B cell (primary cell): Measurements from ENCODE around the gene SLC35B2. TPM values are rescaled to one million over a fixed set of nuclear protein-coding genes. Genes with fewer than 3 reads are reported as not detected.

Source experiments
- ATAC-seq: fragments of 200-7000 bp; cut with Tn5 transposase; one replicate; pipeline ENCODE4 v1.10.0; 2021; ENCODE audit warnings: low read depth, mild to moderate bottlenecking, moderate number of reproducible peaks, moderate library complexity
- CTCF ChIA-PET: fragments of 350-600 bp; sonication (Branson Sonifier 250); formaldehyde crosslinking; loops from one replicate; lab custom pipeline; 2021; ENCODE audit warnings: antibody characterized with exemption, inconsistent platforms; lab: Charles Lee
- POLR2A ChIA-PET: fragments of 350-600 bp; sonication (Branson Sonifier 250); formaldehyde crosslinking; loops from one replicate; lab custom pipeline; 2021; ENCODE audit warnings: antibody characterized with exemption; lab: Charles Lee
- DNase-seq: peaks from one replicate; pipeline ENCODE4 v3.0.0; 2013
- H2AFZ ChIP-seq: 2 replicates; pipeline ENCODE4 v1.6.1; 2012; ENCODE audit warnings: mild to moderate bottlenecking, low read depth, low read length; ENCODE audit not compliant: insufficient read depth, poor library complexity, severe bottlenecking
- H3K27ac ChIP-seq, 2 donors: 1 replicate in 1 of 2; 2 replicates in 1 of 2; pipeline ENCODE4 v1.5.1; 2012 to 2013; ENCODE audit warnings: low read length in 2 of 2, mild to moderate bottlenecking in 2 of 2, moderate library complexity in 1 of 2
- H3K27me3 ChIP-seq, 4 experiments: fragments of 200-600 bp in 1 of 4; sonication (generic) in 1 of 4; replicated peaks in 1 of 4; 1 replicate in 2 of 4; 2 replicates in 2 of 4; pipeline versions ENCODE4 v1.6.1 to v1.7.0; 2013 to 2016; ENCODE audit warnings: low read length in 3 of 4, mild to moderate bottlenecking in 2 of 4, mixed read lengths in 1 of 4, moderate library complexity in 1 of 4; ENCODE audit not compliant: insufficient read depth in 4 of 4, control insufficient read depth in 3 of 4; ENCODE audit errors: control extremely low read depth in 1 of 4
- H3K36me3 ChIP-seq, 2 experiments: replicated peaks in 1 of 2; 1 replicate in 1 of 2; 2 replicates in 1 of 2; pipeline versions ENCODE4 v1.6.1 to v1.7.1; 2013; ENCODE audit warnings: low read length in 1 of 2; ENCODE audit not compliant: insufficient read depth in 2 of 2, control insufficient read depth in 1 of 2; ENCODE audit errors: control extremely low read depth in 1 of 2, extremely low read depth in 1 of 2
- H3K4me1 ChIP-seq, 2 donors: fragments of 200-600 bp in 1 of 2; sonication (generic) in 1 of 2; 1 replicate in 1 of 2; 2 replicates in 1 of 2; pipeline versions ENCODE4 v1.5.1 to v1.6.1; 2013 to 2017; ENCODE audit warnings: low read length in 2 of 2; ENCODE audit not compliant: control insufficient read depth in 2 of 2, insufficient read depth in 2 of 2
- H3K4me2 ChIP-seq: replicated peaks from 2 replicates; pipeline ENCODE3; 2012; ENCODE audit warnings: mild to moderate bottlenecking, low read depth, low read length; ENCODE audit not compliant: poor library complexity, severe bottlenecking
- H3K4me3 ChIP-seq, 5 experiments: fragments of 200-600 bp in 1 of 5; sonication (generic) in 1 of 5; 1 replicate in 3 of 5; 2 replicates in 2 of 5; pipeline versions ENCODE4 v1.5.1 to v1.7.0; 2011 to 2016; ENCODE audit warnings: low read length in 4 of 5, mild to moderate bottlenecking in 4 of 5, low read depth in 2 of 5, control low read depth in 1 of 5, moderate library complexity in 1 of 5; ENCODE audit not compliant: insufficient read depth in 1 of 5; ENCODE audit errors: control extremely low read depth in 1 of 5, extremely low read depth in 1 of 5
- H3K79me2 ChIP-seq: fragments of 200-600 bp; sonication (generic); one replicate; pipeline ENCODE4 v1.6.0; 2016; ENCODE audit warnings: low read length; ENCODE audit not compliant: control insufficient read depth, insufficient read depth
- H3K9ac ChIP-seq: fragments of 200-600 bp; sonication (generic); 2 replicates; pipeline ENCODE4 v1.6.1; 2017; ENCODE audit warnings: mild to moderate bottlenecking, low read length, moderate library complexity
- H3K9me3 ChIP-seq, 3 donors: one replicate each; pipeline versions ENCODE4 v1.6.1 to v1.7.1; 2013; ENCODE audit warnings: low read length in 2 of 3; ENCODE audit not compliant: control insufficient read depth in 2 of 3, insufficient read depth in 1 of 3; ENCODE audit errors: control extremely low read depth in 1 of 3
- H4K20me1 ChIP-seq: 2 replicates; pipeline ENCODE4 v1.6.0; 2012; ENCODE audit warnings: mild to moderate bottlenecking, low read length; ENCODE audit not compliant: insufficient read depth, control insufficient read depth, poor library complexity, severe bottlenecking
- H3K27ac Mint-ChIP-seq: one replicate; pipeline ENCODE4 v1.8.0; 2021; ENCODE audit warnings: mixed read lengths
- H3K27me3 Mint-ChIP-seq: one replicate; pipeline ENCODE4 v1.8.0; 2021; ENCODE audit warnings: mixed read lengths
- H3K4me1 Mint-ChIP-seq: one replicate; pipeline ENCODE4 v1.8.0; 2021; ENCODE audit warnings: mixed read lengths
- H3K4me3 Mint-ChIP-seq: one replicate; pipeline ENCODE4 v1.8.0; 2021; ENCODE audit warnings: mixed read lengths
- H3K9me3 Mint-ChIP-seq: one replicate; pipeline ENCODE4 v1.8.0; 2022; ENCODE audit warnings: mixed read lengths; ENCODE audit not compliant: insufficient read depth
- CTCF ChIP-seq: fragments of 200-600 bp; IDR thresholded peaks from one replicate; pipeline ENCODE4 v1.8.0; 2022; ENCODE audit warnings: antibody characterized with exemption, mild to moderate bottlenecking
- EZH2 ChIP-seq: IDR thresholded peaks from 2 replicates; pipeline ENCODE4 v1.6.1; 2012; ENCODE audit warnings: borderline replicate concordance, low read depth, mild to moderate bottlenecking, moderate library complexity, low read length; ENCODE audit not compliant: insufficient read depth, poor library complexity, severe bottlenecking
- WGBS: methylation state at CpG from one replicate; pipeline ENCODE4 v1.1.5; 2013; ENCODE audit warnings: missing lambda C conversion rate; ENCODE audit not compliant: insufficient coverage; 5-methylcytosine and 5-hydroxymethylcytosine counted together
- intact Hi-C: fragments of 100-400 bp; cut with micrococcal nuclease; formaldehyde crosslinking; loops from one replicate; pipeline ENCODE4 v1.10.0; 2022
- polyA plus RNA-seq: library from polyadenylated mRNA; depleted of rRNA; stranded (reverse); fragments of >200 nt; gene quantifications from 2 replicates; pipeline ENCODE4 v1.2.3, GENCODE V29; 2012
- total RNA-seq, 2 donors: library from RNA; stranded (reverse); fragments of 120-200 nt in 1 of 2; gene quantifications; 1 replicate in 1 of 2; 2 replicates in 1 of 2; pipeline versions ENCODE4 v1.2.3 to v1.2.4, GENCODE V29; 2013 to 2022

Gene SLC35B2
- total and polyA plus RNA-seq, 2 donors (not counting 1 experiment from before 2014, with no cell fraction given), result 30.0 to 35.2 TPM

GRCh38 chr6:44277763-44278162, 20.4 kb upstream of the SLC35B2 start:
- H3K27me3 Mint-ChIP-seq, result peaks cover 60% of the 10 kb centered on the region
- H3K4me3 Mint-ChIP-seq, result no peak overlapping the region
- DNase-seq (no peak), ATAC-seq (no peak)
- 76% methylated on average over 7 of the region's 7 CpGs for WGBS
- H3K27ac ChIP-seq, result no peak overlapping the region
- no peaks in the 10 kb centered on the region for H3K79me2 ChIP-seq
- no peaks in the 10 kb centered on the region for H3K36me3 ChIP-seq
- H4K20me1 ChIP-seq, result no peaks in the 10 kb centered on the region
- H3K9me3 ChIP-seq, result peaks cover 0 to 10% (median 0%) of the 10 kb centered on the region in 3 donors
- no peak overlapping the region for H3K4me3 ChIP-seq
- peaks cover 5 to 11% of the 10 kb centered on the region in 2 donors for H3K4me1 ChIP-seq
- no peak overlapping the region for H3K27ac Mint-ChIP-seq
- no peaks in the 10 kb centered on the region for H3K9me3 Mint-ChIP-seq
- no peak overlapping the region for H3K4me2 ChIP-seq
- peaks cover 0 to 59% (median 21%) of the 10 kb centered on the region in 4 experiments for H3K27me3 ChIP-seq
- CTCF ChIA-PET, result interaction anchor here (0.8 to 1.1 kb wide), 3 partner anchors 10 to 59 kb away, joined by 3 read pairs; no protein-coding TSS in a partner anchor
- H3K9ac ChIP-seq, result no peak overlapping the region
- POLR2A ChIA-PET, result no interaction called here
- TF ChIP-seq CTCF (no peak), EZH2 (no peak)
- no peak overlapping the region for H2AFZ ChIP-seq
- intact Hi-C loops, result no loop called here
- peaks cover 5% of the 10 kb centered on the region for H3K4me1 Mint-ChIP-seq
